B cell (primary cell): ENCODE results near the gene ST3GAL3. TPM values are rescaled to one million over a fixed set of nuclear protein-coding genes. Genes with fewer than 3 reads are reported as not detected.

Experiments used
- ATAC-seq: fragments of 200-7000 bp; cut with Tn5 transposase; one replicate; pipeline ENCODE4 v1.10.0; 2021; ENCODE audit warnings: low read depth, mild to moderate bottlenecking, moderate number of reproducible peaks, moderate library complexity
- CTCF ChIA-PET: fragments of 350-600 bp; sonication (Branson Sonifier 250); formaldehyde crosslinking; loops from one replicate; lab custom pipeline; 2021; ENCODE audit warnings: antibody characterized with exemption, inconsistent platforms; lab: Charles Lee
- POLR2A ChIA-PET: fragments of 350-600 bp; sonication (Branson Sonifier 250); formaldehyde crosslinking; loops from one replicate; lab custom pipeline; 2021; ENCODE audit warnings: antibody characterized with exemption; lab: Charles Lee
- DNase-seq: peaks from one replicate; pipeline ENCODE4 v3.0.0; 2013
- H2AFZ ChIP-seq: 2 replicates; pipeline ENCODE4 v1.6.1; 2012; ENCODE audit warnings: mild to moderate bottlenecking, low read depth, low read length; ENCODE audit not compliant: insufficient read depth, poor library complexity, severe bottlenecking
- H3K27ac ChIP-seq, 2 donors: 1 replicate in 1 of 2; 2 replicates in 1 of 2; pipeline ENCODE4 v1.5.1; 2012 to 2013; ENCODE audit warnings: low read length in 2 of 2, mild to moderate bottlenecking in 2 of 2, moderate library complexity in 1 of 2
- H3K27me3 ChIP-seq, 4 experiments: fragments of 200-600 bp in 1 of 4; sonication (generic) in 1 of 4; replicated peaks in 1 of 4; 1 replicate in 2 of 4; 2 replicates in 2 of 4; pipeline versions ENCODE4 v1.6.1 to v1.7.0; 2013 to 2016; ENCODE audit warnings: low read length in 3 of 4, mild to moderate bottlenecking in 2 of 4, mixed read lengths in 1 of 4, moderate library complexity in 1 of 4; ENCODE audit not compliant: insufficient read depth in 4 of 4, control insufficient read depth in 3 of 4; ENCODE audit errors: control extremely low read depth in 1 of 4
- H3K36me3 ChIP-seq, 2 experiments: replicated peaks in 1 of 2; 1 replicate in 1 of 2; 2 replicates in 1 of 2; pipeline versions ENCODE4 v1.6.1 to v1.7.1; 2013; ENCODE audit warnings: low read length in 1 of 2; ENCODE audit not compliant: insufficient read depth in 2 of 2, control insufficient read depth in 1 of 2; ENCODE audit errors: control extremely low read depth in 1 of 2, extremely low read depth in 1 of 2
- H3K4me1 ChIP-seq, 2 donors: fragments of 200-600 bp in 1 of 2; sonication (generic) in 1 of 2; 1 replicate in 1 of 2; 2 replicates in 1 of 2; pipeline versions ENCODE4 v1.5.1 to v1.6.1; 2013 to 2017; ENCODE audit warnings: low read length in 2 of 2; ENCODE audit not compliant: control insufficient read depth in 2 of 2, insufficient read depth in 2 of 2
- H3K4me2 ChIP-seq: replicated peaks from 2 replicates; pipeline ENCODE3; 2012; ENCODE audit warnings: mild to moderate bottlenecking, low read depth, low read length; ENCODE audit not compliant: poor library complexity, severe bottlenecking
- H3K4me3 ChIP-seq, 5 experiments: fragments of 200-600 bp in 1 of 5; sonication (generic) in 1 of 5; 1 replicate in 3 of 5; 2 replicates in 2 of 5; pipeline versions ENCODE4 v1.5.1 to v1.7.0; 2011 to 2016; ENCODE audit warnings: low read length in 4 of 5, mild to moderate bottlenecking in 4 of 5, low read depth in 2 of 5, control low read depth in 1 of 5, moderate library complexity in 1 of 5; ENCODE audit not compliant: insufficient read depth in 1 of 5; ENCODE audit errors: control extremely low read depth in 1 of 5, extremely low read depth in 1 of 5
- H3K79me2 ChIP-seq: fragments of 200-600 bp; sonication (generic); one replicate; pipeline ENCODE4 v1.6.0; 2016; ENCODE audit warnings: low read length; ENCODE audit not compliant: control insufficient read depth, insufficient read depth
- H3K9ac ChIP-seq: fragments of 200-600 bp; sonication (generic); 2 replicates; pipeline ENCODE4 v1.6.1; 2017; ENCODE audit warnings: mild to moderate bottlenecking, low read length, moderate library complexity
- H3K9me3 ChIP-seq, 3 donors: one replicate each; pipeline versions ENCODE4 v1.6.1 to v1.7.1; 2013; ENCODE audit warnings: low read length in 2 of 3; ENCODE audit not compliant: control insufficient read depth in 2 of 3, insufficient read depth in 1 of 3; ENCODE audit errors: control extremely low read depth in 1 of 3
- H4K20me1 ChIP-seq: 2 replicates; pipeline ENCODE4 v1.6.0; 2012; ENCODE audit warnings: mild to moderate bottlenecking, low read length; ENCODE audit not compliant: insufficient read depth, control insufficient read depth, poor library complexity, severe bottlenecking
- H3K27ac Mint-ChIP-seq: one replicate; pipeline ENCODE4 v1.8.0; 2021; ENCODE audit warnings: mixed read lengths
- H3K27me3 Mint-ChIP-seq: one replicate; pipeline ENCODE4 v1.8.0; 2021; ENCODE audit warnings: mixed read lengths
- H3K4me1 Mint-ChIP-seq: one replicate; pipeline ENCODE4 v1.8.0; 2021; ENCODE audit warnings: mixed read lengths
- H3K4me3 Mint-ChIP-seq: one replicate; pipeline ENCODE4 v1.8.0; 2021; ENCODE audit warnings: mixed read lengths
- H3K9me3 Mint-ChIP-seq: one replicate; pipeline ENCODE4 v1.8.0; 2022; ENCODE audit warnings: mixed read lengths; ENCODE audit not compliant: insufficient read depth
- EZH2 ChIP-seq: IDR thresholded peaks from 2 replicates; pipeline ENCODE4 v1.6.1; 2012; ENCODE audit warnings: borderline replicate concordance, low read depth, mild to moderate bottlenecking, moderate library complexity, low read length; ENCODE audit not compliant: insufficient read depth, poor library complexity, severe bottlenecking
- WGBS: methylation state at CpG from one replicate; pipeline ENCODE4 v1.1.5; 2013; ENCODE audit warnings: missing lambda C conversion rate; ENCODE audit not compliant: insufficient coverage; 5-methylcytosine and 5-hydroxymethylcytosine counted together
- intact Hi-C: fragments of 100-400 bp; cut with micrococcal nuclease; formaldehyde crosslinking; loops from one replicate; pipeline ENCODE4 v1.10.0; 2022
- polyA plus RNA-seq: library from polyadenylated mRNA; depleted of rRNA; stranded (reverse); fragments of >200 nt; gene quantifications from 2 replicates; pipeline ENCODE4 v1.2.3, GENCODE V29; 2012
- total RNA-seq, 2 donors: library from RNA; stranded (reverse); fragments of 120-200 nt in 1 of 2; gene quantifications; 1 replicate in 1 of 2; 2 replicates in 1 of 2; pipeline versions ENCODE4 v1.2.3 to v1.2.4, GENCODE V29; 2013 to 2022
- TF ChIP-seq, protein P1 (sequence below): fragments of 200-600 bp; IDR thresholded peaks from one replicate; pipeline ENCODE4 v1.8.0; 2022; ENCODE audit warnings: antibody characterized with exemption, mild to moderate bottlenecking

Gene ST3GAL3
- total and polyA plus RNA-seq, 2 donors (not counting 1 experiment from before 2014, with no cell fraction given) = 16.8 to 31.4 TPM

DNA sequence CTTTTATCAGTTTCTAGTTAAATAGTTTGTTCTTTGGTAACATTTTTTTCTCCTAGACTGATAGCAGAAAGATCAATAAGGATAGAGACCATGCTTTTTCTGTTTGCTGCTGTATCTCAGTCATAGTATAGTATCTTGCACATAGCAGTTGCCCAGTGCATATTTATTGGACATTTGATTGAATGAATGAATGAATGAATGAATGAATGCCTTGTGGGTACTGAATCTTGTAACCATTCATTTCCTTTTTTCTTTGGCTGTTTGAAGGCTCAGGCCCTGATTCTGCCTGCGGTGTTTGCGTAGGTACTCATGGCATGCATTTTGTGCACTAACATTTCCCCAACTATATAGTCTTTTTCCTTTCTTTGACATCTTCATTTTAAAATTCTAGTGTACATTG lies 83.9 kb downstream of the ST3GAL3 start:
- H3K4me1 ChIP-seq = no peaks in the 10 kb centered on the region
- TF ChIP-seq, protein P1, sequence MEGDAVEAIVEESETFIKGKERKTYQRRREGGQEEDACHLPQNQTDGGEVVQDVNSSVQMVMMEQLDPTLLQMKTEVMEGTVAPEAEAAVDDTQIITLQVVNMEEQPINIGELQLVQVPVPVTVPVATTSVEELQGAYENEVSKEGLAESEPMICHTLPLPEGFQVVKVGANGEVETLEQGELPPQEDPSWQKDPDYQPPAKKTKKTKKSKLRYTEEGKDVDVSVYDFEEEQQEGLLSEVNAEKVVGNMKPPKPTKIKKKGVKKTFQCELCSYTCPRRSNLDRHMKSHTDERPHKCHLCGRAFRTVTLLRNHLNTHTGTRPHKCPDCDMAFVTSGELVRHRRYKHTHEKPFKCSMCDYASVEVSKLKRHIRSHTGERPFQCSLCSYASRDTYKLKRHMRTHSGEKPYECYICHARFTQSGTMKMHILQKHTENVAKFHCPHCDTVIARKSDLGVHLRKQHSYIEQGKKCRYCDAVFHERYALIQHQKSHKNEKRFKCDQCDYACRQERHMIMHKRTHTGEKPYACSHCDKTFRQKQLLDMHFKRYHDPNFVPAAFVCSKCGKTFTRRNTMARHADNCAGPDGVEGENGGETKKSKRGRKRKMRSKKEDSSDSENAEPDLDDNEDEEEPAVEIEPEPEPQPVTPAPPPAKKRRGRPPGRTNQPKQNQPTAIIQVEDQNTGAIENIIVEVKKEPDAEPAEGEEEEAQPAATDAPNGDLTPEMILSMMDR = no peak
- no peak for TF ChIP-seq EZH2
- ChIA-PET POLR2A (no interaction called here), CTCF (no interaction called here)
- no peaks in the 10 kb centered on the region for H3K9me3 ChIP-seq
- no peak overlapping the region for H3K9ac ChIP-seq
- no peaks in the 10 kb centered on the region for H3K79me2 ChIP-seq
- DNase-seq = no peak
- H3K4me2 ChIP-seq = no peak overlapping the region
- H3K36me3 ChIP-seq = no peaks in the 10 kb centered on the region
- H3K27me3 Mint-ChIP-seq = no peaks in the 10 kb centered on the region
- H3K4me1 Mint-ChIP-seq = peaks cover 2% of the 10 kb centered on the region
- no peak for ATAC-seq
- H2AFZ ChIP-seq = no peak overlapping the region
- no peak overlapping the region for H3K4me3 ChIP-seq
- no peak overlapping the region for H3K27ac ChIP-seq
- intact Hi-C loops = no loop called here
- H3K4me3 Mint-ChIP-seq = no peak overlapping the region
- WGBS = no CpG with 5 or more reads among the region's 2 CpGs
- H3K27ac Mint-ChIP-seq = no peak overlapping the region
- H3K9me3 Mint-ChIP-seq = no peaks in the 10 kb centered on the region
- no peaks in the 10 kb centered on the region for H3K27me3 ChIP-seq
- H4K20me1 ChIP-seq = no peaks in the 10 kb centered on the region

DNA sequence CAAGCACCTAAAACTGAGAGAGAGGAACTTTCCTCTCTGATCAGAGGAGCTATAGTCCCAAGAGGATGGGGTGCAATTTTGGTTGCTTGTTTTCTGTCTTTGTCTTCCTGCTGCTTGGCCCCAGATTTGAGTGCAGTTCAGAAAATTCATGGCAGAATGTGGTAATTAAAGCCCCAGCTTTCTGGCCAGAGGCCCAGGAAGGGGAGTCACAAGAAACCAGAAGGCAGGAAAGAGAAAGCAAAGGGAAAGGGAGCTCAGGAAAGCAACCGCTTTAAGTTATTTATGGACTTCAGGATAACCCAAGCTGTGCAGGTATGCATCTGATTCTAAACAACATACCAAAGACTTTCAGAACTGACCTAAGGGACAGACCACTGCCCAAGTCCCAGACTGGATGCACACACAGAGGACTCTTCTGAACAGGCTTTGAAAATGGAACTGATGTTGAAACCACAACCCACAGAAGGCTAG lies 88.8 kb downstream of the ST3GAL3 start:
- no peak for DNase-seq
- ChIA-PET POLR2A (no interaction called here), CTCF (no interaction called here)
- H2AFZ ChIP-seq = no peak overlapping the region
- Mint-ChIP-seq H3K9me3 (no peaks in the 10 kb centered on the region), H3K27ac (no peak overlapping the region), H3K27me3 (no peaks in the 10 kb centered on the region), H3K4me3 (no peak overlapping the region), H3K4me1 (peaks cover 2% of the 10 kb centered on the region)
- H3K4me3 ChIP-seq = no peak overlapping the region
- no peaks in the 10 kb centered on the region for H4K20me1 ChIP-seq
- no peak overlapping the region for H3K4me2 ChIP-seq
- ATAC-seq = no peak
- no peak overlapping the region for H3K27ac ChIP-seq
- TF ChIP-seq, protein P1 = no peak
- no peak for TF ChIP-seq EZH2
- no peaks in the 10 kb centered on the region for H3K4me1 ChIP-seq
- H3K27me3 ChIP-seq = no peaks in the 10 kb centered on the region
- no CpG with 5 or more reads among the region's 1 CpG for WGBS
- intact Hi-C loops = no loop called here
- H3K9ac ChIP-seq = no peak overlapping the region
- H3K79me2 ChIP-seq = no peaks in the 10 kb centered on the region
- H3K9me3 ChIP-seq = no peaks in the 10 kb centered on the region
- H3K36me3 ChIP-seq = no peaks in the 10 kb centered on the region
